ENCODE data around the gene STARD13. TPM values are rescaled to one million over a fixed set of nuclear protein-coding genes. Genes with fewer than 3 reads are reported as not detected.

STARD13 gene
- total RNA-seq, 1 donor from 2014 or later = 2.0 TPM

DNA sequence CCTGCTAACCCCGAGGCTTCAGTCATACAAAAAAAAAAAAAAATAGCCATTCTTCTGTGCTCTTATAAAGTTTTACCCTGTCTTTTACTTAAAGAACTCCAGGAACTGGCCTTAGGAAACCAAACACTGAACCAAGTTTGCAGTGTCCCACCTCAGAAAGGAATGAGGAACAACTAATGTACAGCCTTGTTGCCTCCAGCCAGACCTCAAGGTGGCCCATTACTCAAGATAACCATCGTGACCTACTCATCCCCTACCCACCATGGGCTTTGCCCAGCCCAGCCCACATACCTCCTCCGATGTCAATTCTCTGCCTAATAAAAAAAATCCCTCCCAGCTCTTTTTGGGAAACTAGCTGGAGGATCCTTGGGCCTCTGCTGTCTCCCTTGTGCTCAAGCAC lies 133.2 kb downstream of the STARD13 start:
- H3K4me3 ChIP-seq = no peak overlapping the region
- no peak overlapping the region for H3K9ac ChIP-seq
- no peaks in the 10 kb centered on the region for H3K79me2 ChIP-seq (ENCODE audit: low read depth)
- H3K27me3 ChIP-seq = no peaks in the 10 kb centered on the region
- H3K36me3 Mint-ChIP-seq = no peaks in the 10 kb centered on the region
- H3K27ac Mint-ChIP-seq = no peak overlapping the region
- no peak for DNase-seq (ENCODE audit: low spot score)
- H3K9me3 ChIP-seq (ENCODE audit: low read depth) = no peaks in the 10 kb centered on the region
- peaks cover 12% of the 10 kb centered on the region for H3K4me1 Mint-ChIP-seq
- H4K20me1 ChIP-seq (ENCODE audit: low read depth) = no peaks in the 10 kb centered on the region
- no peaks in the 10 kb centered on the region for H3F3A ChIP-seq (ENCODE audit: low read depth)
- H3K9me3 Mint-ChIP-seq = no peaks in the 10 kb centered on the region
- no peak overlapping the region for H3K4me3 Mint-ChIP-seq
- TF ChIP-seq EZH2 (IDR thresholded peaks at IDR 0.05) (no peak), EZH2phosphoT487 (IDR thresholded peaks at IDR 0.05) (no peak)
- TF ChIP-seq, protein P1, sequence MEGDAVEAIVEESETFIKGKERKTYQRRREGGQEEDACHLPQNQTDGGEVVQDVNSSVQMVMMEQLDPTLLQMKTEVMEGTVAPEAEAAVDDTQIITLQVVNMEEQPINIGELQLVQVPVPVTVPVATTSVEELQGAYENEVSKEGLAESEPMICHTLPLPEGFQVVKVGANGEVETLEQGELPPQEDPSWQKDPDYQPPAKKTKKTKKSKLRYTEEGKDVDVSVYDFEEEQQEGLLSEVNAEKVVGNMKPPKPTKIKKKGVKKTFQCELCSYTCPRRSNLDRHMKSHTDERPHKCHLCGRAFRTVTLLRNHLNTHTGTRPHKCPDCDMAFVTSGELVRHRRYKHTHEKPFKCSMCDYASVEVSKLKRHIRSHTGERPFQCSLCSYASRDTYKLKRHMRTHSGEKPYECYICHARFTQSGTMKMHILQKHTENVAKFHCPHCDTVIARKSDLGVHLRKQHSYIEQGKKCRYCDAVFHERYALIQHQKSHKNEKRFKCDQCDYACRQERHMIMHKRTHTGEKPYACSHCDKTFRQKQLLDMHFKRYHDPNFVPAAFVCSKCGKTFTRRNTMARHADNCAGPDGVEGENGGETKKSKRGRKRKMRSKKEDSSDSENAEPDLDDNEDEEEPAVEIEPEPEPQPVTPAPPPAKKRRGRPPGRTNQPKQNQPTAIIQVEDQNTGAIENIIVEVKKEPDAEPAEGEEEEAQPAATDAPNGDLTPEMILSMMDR (IDR thresholded peaks at IDR 0.05) = no peak
- H3K4me1 ChIP-seq = no peaks in the 10 kb centered on the region
- no peak overlapping the region for H3K27ac ChIP-seq
- no peak overlapping the region for H2AFZ ChIP-seq (replicated peaks)
- no peak overlapping the region for H3K4me2 ChIP-seq
- no peaks in the 10 kb centered on the region for H3K36me3 ChIP-seq
- H3K27me3 Mint-ChIP-seq (ENCODE audit: insufficient read depth, low read depth) = no peaks in the 10 kb centered on the region

DNA sequence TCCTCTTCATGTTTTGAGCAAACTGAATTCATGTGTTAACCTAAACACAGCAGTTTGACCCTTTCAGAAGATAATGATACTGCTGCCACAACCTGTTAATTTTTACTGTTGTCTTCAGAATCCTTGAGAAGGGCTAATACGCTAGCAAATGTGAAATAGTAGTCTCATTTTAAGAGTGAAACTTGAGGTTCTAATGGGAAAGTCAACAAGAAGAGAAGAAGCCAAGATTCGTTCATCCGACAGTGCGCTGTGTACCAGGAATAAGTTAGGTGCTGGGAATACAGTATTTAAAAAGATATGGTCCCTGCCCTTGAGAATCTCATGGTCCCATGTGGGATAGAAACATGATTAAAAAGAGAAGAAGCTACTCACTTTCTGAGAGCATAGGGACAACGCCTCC lies 134.9 kb downstream of the STARD13 start:
- Histone ChIP-seq H3K9me3 (ENCODE audit: low read depth) (no peaks in the 10 kb centered on the region), H3K4me1 (no peaks in the 10 kb centered on the region), H3F3A (ENCODE audit: low read depth) (no peaks in the 10 kb centered on the region), H2AFZ (replicated peaks) (no peak overlapping the region), H3K4me2 (no peak overlapping the region), H3K27ac (no peak overlapping the region), H3K36me3 (no peaks in the 10 kb centered on the region), H3K79me2 (ENCODE audit: low read depth) (no peaks in the 10 kb centered on the region), H4K20me1 (ENCODE audit: low read depth) (no peaks in the 10 kb centered on the region), H3K4me3 (no peak overlapping the region), H3K27me3 (no peaks in the 10 kb centered on the region), H3K9ac (no peak overlapping the region)
- no peak for DNase-seq (ENCODE audit: low spot score)
- no peak overlapping the region for H3K4me3 Mint-ChIP-seq
- TF ChIP-seq EZH2 (IDR thresholded peaks at IDR 0.05) (no peak), EZH2phosphoT487 (IDR thresholded peaks at IDR 0.05) (no peak)
- TF ChIP-seq, protein P1 (IDR thresholded peaks at IDR 0.05) = no peak
- no peaks in the 10 kb centered on the region for H3K9me3 Mint-ChIP-seq
- no peaks in the 10 kb centered on the region for H3K36me3 Mint-ChIP-seq
- peaks cover 12% of the 10 kb centered on the region for H3K4me1 Mint-ChIP-seq
- H3K27ac Mint-ChIP-seq = no peak overlapping the region
- no peaks in the 10 kb centered on the region for H3K27me3 Mint-ChIP-seq (ENCODE audit: insufficient read depth, low read depth)

DNA sequence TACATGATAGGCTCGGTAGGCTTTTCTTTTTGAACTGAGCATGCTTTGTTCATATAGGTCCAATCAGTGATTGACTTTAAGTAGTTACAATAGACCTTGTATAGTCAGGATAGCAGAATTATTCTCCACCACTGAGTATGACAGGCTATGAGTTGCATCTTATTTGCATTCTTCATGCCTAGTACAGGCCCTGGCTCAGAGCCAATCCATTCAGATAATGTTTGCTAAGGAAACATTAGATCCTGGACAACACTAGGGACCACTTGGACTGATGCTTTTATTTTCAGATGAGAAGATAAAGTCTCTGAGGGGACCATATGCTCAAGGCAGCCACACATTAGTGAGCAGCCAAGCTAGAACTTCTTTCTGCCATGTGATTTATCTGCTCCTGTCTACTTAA lies 135.4 kb downstream of the STARD13 start:
- no peaks in the 10 kb centered on the region for H3K9me3 ChIP-seq (ENCODE audit: low read depth)
- H3K27ac ChIP-seq = no peak overlapping the region
- no peak overlapping the region for H3K4me2 ChIP-seq
- no peaks in the 10 kb centered on the region for H3K4me1 ChIP-seq
- Mint-ChIP-seq H3K9me3 (no peaks in the 10 kb centered on the region), H3K36me3 (no peaks in the 10 kb centered on the region), H3K27ac (no peak overlapping the region), H3K4me1 (peaks cover 12% of the 10 kb centered on the region), H3K27me3 (ENCODE audit: insufficient read depth, low read depth) (no peaks in the 10 kb centered on the region), H3K4me3 (no peak overlapping the region)
- no peak overlapping the region for H3K9ac ChIP-seq
- TF ChIP-seq EZH2 (IDR thresholded peaks at IDR 0.05) = no peak
- no peak overlapping the region for H2AFZ ChIP-seq (replicated peaks)
- H3K36me3 ChIP-seq = no peaks in the 10 kb centered on the region
- H4K20me1 ChIP-seq (ENCODE audit: low read depth) = no peaks in the 10 kb centered on the region
- H3K27me3 ChIP-seq = no peaks in the 10 kb centered on the region
- no peaks in the 10 kb centered on the region for H3K79me2 ChIP-seq (ENCODE audit: low read depth)
- H3K4me3 ChIP-seq = no peak overlapping the region
- no peak for DNase-seq (ENCODE audit: low spot score)
- H3F3A ChIP-seq (ENCODE audit: low read depth) = no peaks in the 10 kb centered on the region

DNA sequence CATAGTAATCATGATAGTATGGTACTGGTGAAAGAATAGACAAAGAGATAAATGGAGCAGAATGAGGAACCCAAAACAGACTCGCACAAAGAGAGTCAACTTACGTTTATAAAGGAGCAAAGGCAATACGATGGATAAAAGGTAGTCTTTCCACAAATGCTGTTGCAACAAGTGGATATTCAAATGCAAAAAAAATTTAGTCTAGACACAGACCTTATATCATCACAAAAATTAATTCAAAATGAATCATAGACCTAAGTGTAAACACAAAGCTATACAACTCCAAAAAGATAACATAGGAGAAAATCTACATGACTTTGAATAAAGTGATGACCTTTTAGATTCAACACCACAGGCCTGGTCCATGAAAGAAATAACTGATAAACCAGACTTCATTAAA lies 137.7 kb downstream of the STARD13 start:
- no peak overlapping the region for H3K27ac Mint-ChIP-seq
- peaks cover 7% of the 10 kb centered on the region for H3K9me3 Mint-ChIP-seq
- Histone ChIP-seq H3K9me3 (ENCODE audit: low read depth) (no peaks in the 10 kb centered on the region), H4K20me1 (ENCODE audit: low read depth) (no peaks in the 10 kb centered on the region), H3K9ac (no peak overlapping the region), H2AFZ (replicated peaks) (no peak overlapping the region), H3K79me2 (ENCODE audit: low read depth) (no peaks in the 10 kb centered on the region), H3K4me3 (no peak overlapping the region), H3F3A (ENCODE audit: low read depth) (no peaks in the 10 kb centered on the region), H3K27me3 (no peaks in the 10 kb centered on the region), H3K36me3 (no peaks in the 10 kb centered on the region), H3K27ac (no peak overlapping the region), H3K4me1 (no peaks in the 10 kb centered on the region), H3K4me2 (no peak overlapping the region)
- no peaks in the 10 kb centered on the region for H3K27me3 Mint-ChIP-seq (ENCODE audit: insufficient read depth, low read depth)
- H3K4me3 Mint-ChIP-seq = no peak overlapping the region
- no peak for DNase-seq (ENCODE audit: low spot score)
- TF ChIP-seq, protein P1 (IDR thresholded peaks at IDR 0.05) = no peak
- TF ChIP-seq EZH2phosphoT487 (IDR thresholded peaks at IDR 0.05) = no peak
- no peak for TF ChIP-seq EZH2 (IDR thresholded peaks at IDR 0.05)
- H3K4me1 Mint-ChIP-seq = no peaks in the 10 kb centered on the region
- H3K36me3 Mint-ChIP-seq = peaks cover 2% of the 10 kb centered on the region
